ENCODE measurements around the gene LRMDA. TPM values are rescaled to one million over a fixed set of nuclear protein-coding genes. Genes with fewer than 3 reads are reported as not detected.

LRMDA gene
- total and polyA plus RNA-seq, 2 donors (not counting 3 experiments of a cell fraction or from before 2014, with no cell fraction given) = 9.7 to 18.0 TPM

- POLR2A ChIA-PET = no interaction called here
- no peak for TF ChIP-seq GATA2 (IDR thresholded peaks at IDR 0.05; ENCODE audit: insufficient read depth, insufficient read length, low read depth, low read length)
- no peak for TF ChIP-seq POLR2AphosphoS5 (IDR thresholded peaks at IDR 0.05; ENCODE audit: insufficient read depth, low read depth, low read length)
- TF ChIP-seq MYC (IDR thresholded peaks at IDR 0.05; ENCODE audit: low read depth, low read length) = no peak
- no peak for TF ChIP-seq EZH2 (IDR thresholded peaks at IDR 0.05; ENCODE audit: borderline replicate concordance, low read depth, low read length, severe bottlenecking)
- no peak for TF ChIP-seq FOS (IDR thresholded peaks at IDR 0.05; ENCODE audit: borderline replicate concordance, insufficient read depth, low read length)
- TF ChIP-seq POLR2A (IDR thresholded peaks at IDR 0.05; ENCODE audit: low read depth, low read length) = no peak
- no peak for TF ChIP-seq CTCF (IDR thresholded peaks at IDR 0.05; ENCODE audit: extremely low read depth in 1 of 2, insufficient read depth in 1 of 2, low read depth in 1 of 2, low read length in 2 of 2)
- no peak for TF ChIP-seq MAX (IDR thresholded peaks at IDR 0.05; ENCODE audit: insufficient read depth, insufficient read length)
- no peak for TF ChIP-seq JUN (IDR thresholded peaks at IDR 0.05; ENCODE audit: borderline replicate concordance, insufficient read depth, insufficient read length, low read depth)
- dilution Hi-C loops (cut with MboI; ENCODE audit: extremely low pct_ligation_motif_present, low sequenced_read_pairs) (no loop called here), intact Hi-C loops (cut with micrococcal nuclease) (no loop called here)
- H3K4me3 ChIP-seq (replicated peaks in 1 of 3; ENCODE audit: insufficient read depth in 1 of 3, low read depth in 1 of 3, low read length in 3 of 3) = no peak overlapping the region
- no peaks in the 10 kb centered on the region for H3K27me3 ChIP-seq (ENCODE audit: control insufficient read depth in 2 of 2, insufficient read depth in 2 of 2, low read length in 2 of 2)
- no peaks in the 10 kb centered on the region for H4K20me1 ChIP-seq (replicated peaks; ENCODE audit: control insufficient read depth, extremely low read depth, insufficient read depth, low read length)
- DNase-seq (ENCODE audit: low read depth, low spot score) = no peak
- H2AFZ ChIP-seq (ENCODE audit: low read depth, low read length) = peak overlapping the region; percentile 65
- H3K4me2 ChIP-seq (ENCODE audit: insufficient read depth, low read length) = no peak overlapping the region
- no peak overlapping the region for H3K9ac ChIP-seq (replicated peaks; ENCODE audit: extremely low read depth, insufficient read depth, low read length)
- no peaks in the 10 kb centered on the region for H3K9me3 ChIP-seq (replicated peaks; ENCODE audit: control insufficient read depth, insufficient read depth, low read length)
- CTCF ChIA-PET = no interaction called here
- FAIRE-seq = no peak
- no peaks in the 10 kb centered on the region for H3K9me1 ChIP-seq (replicated peaks; ENCODE audit: control insufficient read depth, extremely low read depth, insufficient read depth, low read length)
- H3K36me3 ChIP-seq (ENCODE audit: control insufficient read depth in 2 of 2, extremely low read depth in 1 of 2, insufficient read depth in 2 of 2, low read length in 2 of 2) = no peaks in the 10 kb centered on the region
- no peaks in the 10 kb centered on the region for H3K4me1 ChIP-seq (ENCODE audit: control insufficient read depth, extremely low read depth, insufficient read depth, low read length)
- no peak overlapping the region for H3K27ac ChIP-seq (ENCODE audit: insufficient read depth, low read depth, low read length)
- no TSS peak for BruUV-seq (replicated peaks)
- H3K79me2 ChIP-seq (ENCODE audit: control insufficient read depth, insufficient read depth, low read length) = no peaks in the 10 kb centered on the region
Observed at GRCh38 chr10:75712242-75712880, 280.9 kb downstream of the LRMDA start.
